Measurements from ENCODE around the gene GNB1L.

GNB1L gene

DNA sequence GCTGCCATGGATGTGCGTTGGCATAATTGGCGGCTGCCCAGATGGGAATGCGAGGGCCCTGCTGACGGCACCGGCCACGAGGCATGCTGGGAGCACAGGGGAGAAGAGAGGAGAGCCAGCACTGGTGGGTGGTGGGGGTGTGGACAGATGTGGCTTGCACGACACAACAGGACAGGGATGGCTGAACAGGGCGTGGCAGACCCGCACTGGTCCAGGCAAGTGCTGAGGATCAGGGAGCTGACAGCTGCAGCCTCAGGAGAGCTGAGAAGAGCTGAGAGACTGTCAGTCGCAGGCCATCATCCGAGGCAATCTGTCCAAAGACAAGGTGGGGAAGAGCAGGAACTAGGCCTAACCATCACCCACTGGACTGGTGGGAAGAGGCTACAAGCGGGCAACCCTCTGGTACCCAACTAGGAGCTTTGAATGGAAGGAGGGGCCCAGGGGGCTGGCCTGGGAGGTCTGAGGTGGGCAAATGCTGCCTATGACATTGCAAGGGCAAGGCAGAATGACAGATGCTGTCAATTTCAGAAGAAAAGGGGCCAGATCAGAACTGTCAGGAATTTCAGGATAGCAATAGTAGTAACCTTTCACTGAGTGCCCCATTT, 2.4 kb downstream of the GNB1L start:
- H3K9me3 ChIP-seq (replicated peaks; ENCODE audit: low read length) = no peaks in the 10 kb centered on the region
- H3K36me3 ChIP-seq (ENCODE audit: insufficient read depth, low read length) = peaks cover 57% of the 10 kb centered on the region
- H3K4me3 ChIP-seq (ENCODE audit: low read length) = peak overlapping the region; percentile 99
- H3K4me2 ChIP-seq (ENCODE audit: low read length) = peak overlapping the region; percentile 99
- H3K4me1 ChIP-seq (ENCODE audit: control insufficient read depth, insufficient read depth, low read length) = peaks cover 62% of the 10 kb centered on the region
- peak overlapping the region; percentile 97 for H3K9ac ChIP-seq (ENCODE audit: low read depth, low read length)
- H3K27me3 ChIP-seq (ENCODE audit: control insufficient read depth, insufficient read depth, low read length) = no peaks in the 10 kb centered on the region

DNA sequence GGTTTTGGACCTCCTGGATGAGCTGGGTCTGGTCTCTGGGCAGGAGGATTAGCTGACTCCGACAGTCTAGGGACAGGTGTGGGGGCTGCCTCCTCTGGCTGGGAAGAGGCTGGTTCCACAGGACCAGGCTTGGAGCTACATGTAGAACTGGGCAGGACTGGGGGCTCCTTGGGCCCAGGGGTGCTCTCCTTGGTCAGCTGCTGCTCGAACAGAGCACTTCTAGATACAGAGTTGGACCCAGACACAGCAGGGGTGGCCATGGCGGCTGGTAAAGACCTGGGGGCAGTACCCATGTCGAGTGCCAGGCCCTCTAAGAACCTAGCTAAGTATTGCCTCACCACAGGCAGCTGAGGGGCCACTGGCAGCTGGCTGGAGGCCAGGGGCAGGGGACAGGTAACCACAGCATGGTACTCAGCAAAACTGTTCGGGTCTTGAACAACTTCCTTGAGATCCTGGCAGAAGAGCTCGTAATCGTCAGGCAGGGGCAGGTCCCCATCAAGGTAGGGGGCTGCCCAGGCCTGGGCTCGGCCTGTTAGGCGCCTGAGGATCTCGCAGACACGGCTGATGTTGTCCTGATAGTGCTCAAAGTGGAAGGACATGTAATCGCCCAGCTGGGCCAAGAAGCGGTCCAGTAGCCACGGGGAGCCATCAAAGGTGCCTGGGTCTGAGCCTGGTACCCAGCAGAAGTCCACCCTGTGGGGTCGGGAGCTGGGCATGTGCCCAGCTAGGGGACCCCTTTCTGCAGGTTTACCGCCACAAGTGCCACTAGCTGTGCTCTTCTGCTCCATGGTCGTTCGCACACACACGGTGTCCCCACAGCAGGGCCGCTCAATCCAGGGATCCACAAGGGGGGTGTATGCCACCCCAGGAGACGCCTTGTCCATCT, 3.1 kb downstream of the GNB1L start:
- Histone ChIP-seq H3K9me3 (replicated peaks; ENCODE audit: low read length) (no peaks in the 10 kb centered on the region), H3K27me3 (ENCODE audit: control insufficient read depth, insufficient read depth, low read length) (no peaks in the 10 kb centered on the region), H3K4me1 (ENCODE audit: control insufficient read depth, insufficient read depth, low read length) (peaks cover 62% of the 10 kb centered on the region), H3K4me2 (ENCODE audit: low read length) (peak overlapping the region; percentile 99), H3K4me3 (ENCODE audit: low read length) (peak overlapping the region; percentile 99), H3K9ac (ENCODE audit: low read depth, low read length) (peak overlapping the region; percentile 97), H3K36me3 (ENCODE audit: insufficient read depth, low read length) (peaks cover 60% of the 10 kb centered on the region)

DNA sequence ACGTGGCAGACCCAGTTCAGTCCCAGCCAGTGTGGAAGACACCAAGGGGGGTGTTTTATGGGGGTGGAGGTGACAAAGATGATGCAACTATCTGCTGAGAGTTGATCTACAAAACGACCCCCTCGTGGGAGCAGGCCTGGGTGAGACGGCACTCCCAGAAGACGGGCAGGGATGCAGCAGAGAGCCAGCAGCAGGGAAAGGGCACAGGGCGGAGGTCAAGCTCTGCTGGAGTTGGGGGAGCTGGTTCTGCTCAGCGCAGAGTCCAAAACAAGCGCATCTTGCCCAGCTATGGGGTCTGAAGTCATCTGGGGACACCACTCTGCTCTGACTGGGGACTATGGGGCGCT, 3.9 kb downstream of the GNB1L start:
- Histone ChIP-seq H3K4me2 (ENCODE audit: low read length) (peak overlapping the region; percentile 99), H3K36me3 (ENCODE audit: insufficient read depth, low read length) (peaks cover 60% of the 10 kb centered on the region), H3K9me3 (replicated peaks; ENCODE audit: low read length) (no peaks in the 10 kb centered on the region), H3K4me3 (ENCODE audit: low read length) (no peak overlapping the region), H3K9ac (ENCODE audit: low read depth, low read length) (no peak overlapping the region), H3K4me1 (ENCODE audit: control insufficient read depth, insufficient read depth, low read length) (peaks cover 56% of the 10 kb centered on the region), H3K27me3 (ENCODE audit: control insufficient read depth, insufficient read depth, low read length) (no peaks in the 10 kb centered on the region)

DNA sequence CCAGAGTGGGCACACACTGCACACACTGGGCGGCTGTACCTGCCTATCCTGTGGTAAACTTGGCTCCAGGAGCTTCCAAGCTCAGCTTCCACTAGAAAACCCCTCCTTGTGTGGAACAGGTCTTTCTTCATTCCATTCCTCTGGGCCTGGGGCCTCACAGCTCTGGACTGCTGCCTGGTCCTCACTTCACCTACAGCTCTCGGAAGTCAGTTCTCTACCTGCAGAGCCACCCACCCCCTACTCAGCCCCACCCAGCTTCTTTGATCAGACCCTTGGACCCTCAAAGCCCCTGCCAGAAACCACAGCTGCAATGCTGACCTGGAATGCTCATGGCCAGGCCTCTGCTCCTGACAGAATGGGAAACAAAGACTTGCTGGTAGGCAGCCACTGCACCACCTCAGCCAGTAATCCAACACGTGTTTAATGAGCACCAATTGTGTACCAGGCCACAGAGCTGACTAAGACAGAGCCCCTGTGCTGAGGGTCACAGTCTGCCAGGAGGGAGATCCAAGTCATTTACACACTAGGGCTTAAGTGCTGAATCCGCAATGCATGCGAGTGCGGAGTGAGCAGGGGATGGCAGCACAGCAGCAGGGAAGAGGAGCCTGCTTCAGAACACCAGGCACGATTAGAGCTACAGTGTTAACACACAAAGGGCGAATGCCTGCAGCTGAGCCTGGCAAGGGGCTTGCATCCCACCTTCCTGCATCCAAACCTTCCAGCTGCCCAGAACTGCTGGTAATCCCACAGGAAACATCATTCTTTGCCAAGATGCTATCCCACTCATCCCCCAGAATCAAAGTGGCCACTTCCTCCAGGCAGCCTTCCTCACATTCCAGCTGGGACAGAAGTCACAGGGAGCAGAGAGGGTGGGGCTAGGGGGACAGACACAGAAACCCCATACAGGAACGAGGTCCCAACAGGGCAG, 4.6 kb downstream of the GNB1L start:
- H3K4me2 ChIP-seq (ENCODE audit: low read length) = peak overlapping the region; percentile 99
- H3K4me3 ChIP-seq (ENCODE audit: low read length) = no peak overlapping the region
- H3K27me3 ChIP-seq (ENCODE audit: control insufficient read depth, insufficient read depth, low read length) = no peaks in the 10 kb centered on the region
- H3K9me3 ChIP-seq (replicated peaks; ENCODE audit: low read length) = no peaks in the 10 kb centered on the region
- H3K36me3 ChIP-seq (ENCODE audit: insufficient read depth, low read length) = peaks cover 60% of the 10 kb centered on the region
- H3K9ac ChIP-seq (ENCODE audit: low read depth, low read length) = no peak overlapping the region
- peaks cover 55% of the 10 kb centered on the region for H3K4me1 ChIP-seq (ENCODE audit: control insufficient read depth, insufficient read depth, low read length)

DNA sequence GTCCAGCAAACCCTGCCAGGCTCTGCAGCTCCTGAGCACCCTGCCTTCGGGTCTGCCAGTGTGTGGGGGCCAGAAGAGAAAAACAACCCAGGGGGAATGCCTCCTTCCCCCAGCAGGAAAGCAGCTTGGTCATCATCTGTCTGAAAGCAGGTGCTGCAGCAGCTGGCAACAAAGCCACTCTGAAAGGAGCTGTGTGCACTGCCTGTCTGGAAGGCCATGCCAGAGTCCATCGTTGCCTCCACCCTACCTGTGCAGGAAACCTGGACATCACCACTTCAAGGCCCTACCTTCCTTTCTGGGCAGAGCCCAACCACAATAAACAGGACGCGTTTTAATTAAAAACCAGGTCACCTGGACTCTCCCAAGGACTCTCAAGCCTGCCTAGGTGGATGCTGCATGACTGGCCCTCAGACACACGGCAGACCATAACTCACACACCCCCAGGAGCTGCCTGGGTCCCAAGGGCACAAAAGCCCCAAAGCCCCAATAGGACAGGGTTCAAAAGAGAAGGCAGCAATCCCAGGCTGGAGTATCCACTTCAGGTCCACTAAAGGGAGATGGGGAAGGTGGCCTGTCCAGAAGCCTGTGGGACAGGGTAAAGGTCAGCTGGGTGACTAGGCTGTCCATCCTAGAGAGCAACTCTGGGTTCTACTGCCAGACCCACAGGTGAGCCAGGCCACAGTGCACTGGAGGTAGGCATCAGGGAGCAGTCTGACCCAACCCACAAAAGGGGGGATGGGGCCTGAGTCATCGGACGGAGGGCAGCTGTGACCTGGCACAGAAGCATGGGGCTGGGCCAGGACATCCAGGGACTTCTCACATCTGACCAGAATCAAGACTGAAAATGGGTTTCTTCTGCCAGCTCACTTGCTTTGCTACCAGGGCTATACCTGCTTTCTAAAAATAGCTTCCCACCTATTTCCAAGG, 6.1 kb downstream of the GNB1L start:
- peaks cover 70% of the 10 kb centered on the region for H3K4me1 ChIP-seq (ENCODE audit: control insufficient read depth, insufficient read depth, low read length)
- H3K27me3 ChIP-seq (ENCODE audit: control insufficient read depth, insufficient read depth, low read length) = no peaks in the 10 kb centered on the region
- H3K36me3 ChIP-seq (ENCODE audit: insufficient read depth, low read length) = peaks cover 54% of the 10 kb centered on the region
- H3K9me3 ChIP-seq (replicated peaks; ENCODE audit: low read length) = no peaks in the 10 kb centered on the region
- no peak overlapping the region for H3K9ac ChIP-seq (ENCODE audit: low read depth, low read length)
- H3K4me3 ChIP-seq (ENCODE audit: low read length) = no peak overlapping the region
- H3K4me2 ChIP-seq (ENCODE audit: low read length) = no peak overlapping the region

DNA sequence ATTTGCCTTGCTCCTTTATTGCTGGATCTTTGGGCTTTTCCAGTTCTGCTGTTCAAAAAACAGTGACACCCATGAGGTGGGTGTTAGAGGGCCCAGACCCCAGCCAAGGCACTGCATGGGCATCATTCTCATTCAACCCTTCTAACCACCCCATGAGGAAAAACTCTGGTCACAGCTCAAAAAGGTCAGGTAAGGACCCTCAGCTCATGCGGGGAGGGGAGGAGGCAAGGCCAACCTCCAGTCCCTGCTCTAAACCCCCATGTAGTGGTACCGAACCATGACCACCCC, 7.4 kb downstream of the GNB1L start:
- peaks cover 61% of the 10 kb centered on the region for H3K4me1 ChIP-seq (ENCODE audit: control insufficient read depth, insufficient read depth, low read length)
- H3K27me3 ChIP-seq (ENCODE audit: control insufficient read depth, insufficient read depth, low read length) = no peaks in the 10 kb centered on the region
- no peak overlapping the region for H3K4me2 ChIP-seq (ENCODE audit: low read length)
- no peaks in the 10 kb centered on the region for H3K9me3 ChIP-seq (replicated peaks; ENCODE audit: low read length)
- peaks cover 43% of the 10 kb centered on the region for H3K36me3 ChIP-seq (ENCODE audit: insufficient read depth, low read length)
- H3K4me3 ChIP-seq (ENCODE audit: low read length) = no peak overlapping the region
- no peak overlapping the region for H3K9ac ChIP-seq (ENCODE audit: low read depth, low read length)

DNA sequence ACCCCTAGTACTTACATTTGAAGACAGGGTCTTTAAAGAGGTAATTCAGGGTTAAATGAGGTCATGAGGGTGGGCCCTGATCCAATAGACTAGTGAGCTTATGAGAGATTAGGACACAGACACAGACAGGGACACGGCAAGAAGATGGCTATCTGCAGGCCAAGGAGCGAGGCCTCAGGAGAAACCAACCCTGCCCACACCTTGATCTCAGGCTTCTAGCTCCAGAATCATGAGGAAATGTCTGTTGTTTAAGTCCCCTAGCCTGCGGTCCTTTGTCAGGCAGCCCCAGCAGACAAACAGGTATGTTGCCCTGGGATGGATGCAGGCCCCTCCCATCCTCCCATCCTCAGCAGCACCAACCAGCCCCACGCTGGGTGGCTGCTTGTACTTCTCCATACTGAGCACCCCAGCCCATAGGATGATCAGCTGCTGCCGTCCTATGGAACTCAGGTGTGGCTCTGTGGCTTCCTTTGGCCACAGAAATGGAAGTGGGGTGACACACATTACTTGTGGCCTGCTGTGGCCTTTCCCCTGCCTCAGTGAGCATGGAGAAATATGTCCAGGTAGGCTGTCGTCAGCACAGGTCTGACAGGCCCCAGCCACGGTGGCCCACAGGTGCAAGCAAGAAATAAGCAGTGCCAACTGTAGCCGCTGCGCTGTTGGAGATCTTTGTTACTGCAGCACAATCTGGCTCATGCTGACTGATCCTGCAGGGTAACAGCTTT, 7.9 kb downstream of the GNB1L start:
- Histone ChIP-seq H3K9ac (ENCODE audit: low read depth, low read length) (no peak overlapping the region), H3K9me3 (replicated peaks; ENCODE audit: low read length) (no peaks in the 10 kb centered on the region), H3K27me3 (ENCODE audit: control insufficient read depth, insufficient read depth, low read length) (no peaks in the 10 kb centered on the region), H3K36me3 (ENCODE audit: insufficient read depth, low read length) (peaks cover 38% of the 10 kb centered on the region), H3K4me1 (ENCODE audit: control insufficient read depth, insufficient read depth, low read length) (peaks cover 56% of the 10 kb centered on the region), H3K4me2 (ENCODE audit: low read length) (no peak overlapping the region), H3K4me3 (ENCODE audit: low read length) (no peak overlapping the region)

DNA sequence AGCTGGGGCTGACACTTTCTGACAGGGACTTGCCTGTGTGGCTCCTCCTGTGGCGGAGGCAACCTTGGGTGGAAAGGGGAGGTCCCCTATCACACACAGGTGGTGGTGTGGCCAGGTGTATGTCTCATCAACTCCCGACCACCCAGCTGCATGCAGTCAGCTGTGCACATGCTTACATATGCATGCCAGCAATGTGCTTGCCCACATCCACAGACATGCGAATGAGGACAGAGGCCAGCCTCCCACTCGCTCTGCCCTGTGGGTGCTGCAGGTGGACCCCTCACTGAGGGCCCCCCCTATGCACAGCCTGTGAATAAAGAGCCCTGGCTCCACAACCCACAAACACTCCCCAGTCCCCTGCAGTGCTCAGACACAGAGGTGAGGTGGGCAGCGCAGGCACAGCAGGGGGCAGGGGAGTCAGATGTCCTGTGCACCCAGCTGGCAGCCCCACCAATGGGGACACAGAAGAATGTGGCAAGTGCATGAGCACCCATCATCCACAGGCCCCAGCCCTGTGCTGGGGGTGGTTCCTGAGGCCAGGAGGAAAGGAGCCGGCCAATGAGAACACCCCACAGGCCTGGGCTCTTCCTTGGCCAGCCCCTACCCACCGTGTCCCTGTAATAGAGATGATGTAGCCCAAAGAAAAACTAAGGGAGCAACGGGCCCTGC, 9.5 kb downstream of the GNB1L start:
- Histone ChIP-seq H3K4me2 (ENCODE audit: low read length) (peak overlapping the region; percentile 47), H3K4me3 (ENCODE audit: low read length) (peak overlapping the region; percentile 17), H3K4me1 (ENCODE audit: control insufficient read depth, insufficient read depth, low read length) (peaks cover 40% of the 10 kb centered on the region), H3K9ac (ENCODE audit: low read depth, low read length) (peak overlapping the region; percentile 40), H3K9me3 (replicated peaks; ENCODE audit: low read length) (no peaks in the 10 kb centered on the region), H3K36me3 (ENCODE audit: insufficient read depth, low read length) (peaks cover 22% of the 10 kb centered on the region), H3K27me3 (ENCODE audit: control insufficient read depth, insufficient read depth, low read length) (no peaks in the 10 kb centered on the region)

DNA sequence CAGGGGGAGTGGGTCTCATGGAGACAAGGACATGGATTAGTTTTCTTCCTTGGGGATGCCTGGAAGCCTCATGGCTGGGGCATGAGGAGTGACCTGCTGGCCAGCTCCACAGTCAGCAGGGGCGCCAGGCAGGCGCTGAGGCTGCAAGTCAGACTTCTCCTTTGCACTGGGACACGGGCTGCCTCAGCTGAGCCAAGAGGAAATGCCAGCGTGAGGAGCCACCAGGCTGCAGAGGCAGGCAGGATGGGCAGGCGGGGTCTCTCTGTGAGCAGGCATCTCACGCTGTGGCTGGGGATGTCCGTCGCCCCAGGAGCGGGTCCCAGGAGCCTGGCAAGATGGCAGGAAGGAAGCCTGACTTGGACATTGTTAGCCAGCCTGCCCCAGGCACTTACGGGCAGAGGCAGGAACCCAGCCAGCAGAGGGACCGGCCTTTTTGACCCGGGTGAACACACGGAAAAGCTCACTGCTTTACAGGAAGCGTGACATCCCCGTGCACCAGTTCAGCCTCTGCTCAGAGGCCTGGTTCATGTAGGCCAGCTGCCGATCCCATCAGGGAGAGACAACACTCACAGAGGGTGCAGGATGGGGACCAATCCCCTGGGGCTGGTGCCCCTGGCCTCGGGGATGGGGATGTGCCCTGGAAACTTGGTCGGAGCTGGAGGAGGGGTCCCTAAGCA, 10.2 kb downstream of the GNB1L start:
- Histone ChIP-seq H3K4me2 (ENCODE audit: low read length) (peak overlapping the region; percentile 47), H3K4me1 (ENCODE audit: control insufficient read depth, insufficient read depth, low read length) (peaks cover 34% of the 10 kb centered on the region), H3K36me3 (ENCODE audit: insufficient read depth, low read length) (peaks cover 15% of the 10 kb centered on the region), H3K9ac (ENCODE audit: low read depth, low read length) (peak overlapping the region; percentile 40), H3K4me3 (ENCODE audit: low read length) (peak overlapping the region; percentile 17), H3K27me3 (ENCODE audit: control insufficient read depth, insufficient read depth, low read length) (no peaks in the 10 kb centered on the region), H3K9me3 (replicated peaks; ENCODE audit: low read length) (no peaks in the 10 kb centered on the region)
